GM23338 (cell line): Measurements from ENCODE around the gene SNRNP200. TPM values are rescaled to one million over a fixed set of nuclear protein-coding genes. Genes with fewer than 3 reads are reported as not detected.

Experiments
- ATAC-seq: fragments of 200-7000 bp; cut with Tn5 transposase; 3 replicates; pipeline ENCODE4 v1.9.1; 2020
- DNase-seq: peaks from one replicate; pipeline ENCODE4 v3.0.0-alpha.2; 2015; ENCODE audit warnings: low spot score
- H2AFZ ChIP-seq: fragments of 200-600 bp; sonication (generic); 2 replicates; pipeline ENCODE4 v1.8.0; 2016; ENCODE audit warnings: antibody characterized with exemption, mild to moderate bottlenecking, moderate library complexity
- H3F3A ChIP-seq: fragments of 200-600 bp; sonication (generic); replicated peaks from 2 replicates; pipeline ENCODE4 v1.8.0; 2017; ENCODE audit warnings: antibody characterized with exemption, mixed run types, low read depth
- H3K27ac ChIP-seq: fragments of 200-600 bp; sonication (generic); 2 replicates; pipeline ENCODE4 v1.6.1; 2016; ENCODE audit warnings: low read depth
- H3K27me3 ChIP-seq: fragments of 200-600 bp; sonication (generic); 2 replicates; pipeline ENCODE4 v1.8.0; 2016; ENCODE audit warnings: mild to moderate bottlenecking, mixed run types, moderate library complexity; ENCODE audit not compliant: insufficient read depth
- H3K36me3 ChIP-seq: fragments of 200-600 bp; sonication (generic); 2 replicates; pipeline ENCODE4 v1.8.0; 2016; ENCODE audit warnings: mild to moderate bottlenecking; ENCODE audit not compliant: insufficient read depth
- H3K4me1 ChIP-seq: fragments of 200-600 bp; sonication (generic); 2 replicates; pipeline ENCODE4 v1.8.0; 2016; ENCODE audit warnings: mild to moderate bottlenecking, moderate library complexity; ENCODE audit not compliant: insufficient read depth
- H3K4me2 ChIP-seq: fragments of 200-600 bp; sonication (generic); 2 replicates; pipeline ENCODE4 v1.7.1; 2017; ENCODE audit warnings: mixed run types
- H3K4me3 ChIP-seq: fragments of 200-600 bp; sonication (generic); 2 replicates; pipeline ENCODE4 v1.6.1; 2016; ENCODE audit warnings: mixed run types
- H3K79me2 ChIP-seq: fragments of 200-600 bp; sonication (generic); replicated peaks from 2 replicates; pipeline ENCODE4 v1.8.0; 2017; ENCODE audit warnings: mild to moderate bottlenecking; ENCODE audit not compliant: insufficient read depth
- H3K9me2 ChIP-seq: fragments of 200-600 bp; sonication (generic); 2 replicates; pipeline ENCODE4 v1.8.0; 2017; ENCODE audit not compliant: insufficient read depth
- H4K20me1 ChIP-seq: fragments of 200-600 bp; sonication (generic); replicated peaks from 2 replicates; pipeline ENCODE4 v1.8.0; 2017; ENCODE audit warnings: mild to moderate bottlenecking; ENCODE audit not compliant: insufficient read depth
- H3K27ac Mint-ChIP-seq: 2 replicates; pipeline ENCODE4 v1.8.0; 2020; ENCODE audit warnings: inconsistent platforms, mild to moderate bottlenecking, moderate library complexity, mixed read lengths
- H3K27me3 Mint-ChIP-seq: 3 replicates; pipeline ENCODE4 v1.8.0; 2022; ENCODE audit warnings: low read depth, mild to moderate bottlenecking, moderate library complexity, mixed read lengths, inconsistent platforms; ENCODE audit not compliant: insufficient read depth, poor library complexity
- H3K36me3 Mint-ChIP-seq: 3 replicates; pipeline ENCODE4 v1.8.0; 2021; ENCODE audit warnings: low read depth, mild to moderate bottlenecking, inconsistent platforms, moderate library complexity, mixed read lengths
- H3K4me1 Mint-ChIP-seq: 3 replicates; pipeline ENCODE4 v1.8.0; 2020; ENCODE audit warnings: mild to moderate bottlenecking, inconsistent platforms, mixed read lengths
- H3K4me3 Mint-ChIP-seq: 3 replicates; pipeline ENCODE4 v1.8.0; 2021; ENCODE audit warnings: moderate library complexity, mild to moderate bottlenecking, inconsistent platforms, mixed read lengths
- H3K9me3 Mint-ChIP-seq: 3 replicates; pipeline ENCODE4 v1.8.0; 2020; ENCODE audit warnings: moderate library complexity, mild to moderate bottlenecking, inconsistent platforms, mixed read lengths
- CREB1 ChIP-seq: fragments of 250-450 bp; sonication (Bioruptor Pico); IDR thresholded peaks from 2 replicates; pipeline ENCODE4 v1.5.0; 2020; ENCODE audit warnings: low read depth, mild to moderate bottlenecking, moderate library complexity
- EZH2 ChIP-seq: fragments of 200-600 bp; sonication (generic); IDR thresholded peaks from one replicate; pipeline ENCODE4 v1.8.0; 2017; ENCODE audit warnings: antibody characterized with exemption, mild to moderate bottlenecking, low read depth; ENCODE audit not compliant: unreplicated experiment
- EZH2phosphoT487 ChIP-seq: fragments of 200-600 bp; sonication (generic); IDR thresholded peaks from one replicate; pipeline ENCODE4 v1.8.1; 2018; ENCODE audit warnings: antibody characterized with exemption; ENCODE audit not compliant: unreplicated experiment
- JUNB ChIP-seq: IDR thresholded peaks from one replicate; pipeline ENCODE4 v1.6.1; 2016; ENCODE audit warnings: antibody characterized with exemption; ENCODE audit not compliant: unreplicated experiment
- NANOG ChIP-seq: IDR thresholded peaks from 2 replicates; pipeline ENCODE4 v1.6.1; 2016; ENCODE audit warnings: antibody characterized with exemption, borderline replicate concordance
- POLR2AphosphoS5 ChIP-seq: IDR thresholded peaks from 2 replicates; pipeline ENCODE4 v1.6.1; 2016; ENCODE audit warnings: antibody characterized with exemption, low read depth
- STAT1 ChIP-seq: IDR thresholded peaks from one replicate; pipeline ENCODE4 v1.6.1; 2016; ENCODE audit warnings: antibody characterized with exemption; ENCODE audit not compliant: unreplicated experiment
- ZNF114 ChIP-seq: fragments of 250-450 bp; sonication (Bioruptor Pico); IDR thresholded peaks from 2 replicates; pipeline ENCODE4 v1.5.0; 2020; ENCODE audit warnings: mild to moderate bottlenecking, moderate library complexity
- ZNF331 ChIP-seq: fragments of 250-450 bp; sonication (Bioruptor Pico); IDR thresholded peaks from 2 replicates; pipeline ENCODE4 v1.5.0; 2020; ENCODE audit warnings: low read depth, mild to moderate bottlenecking, moderate library complexity
- ZNF462 ChIP-seq: fragments of 250-450 bp; sonication (Bioruptor Pico); IDR thresholded peaks from 2 replicates; pipeline ENCODE4 v1.5.0; 2020; ENCODE audit warnings: mild to moderate bottlenecking, moderate library complexity
- polyA plus RNA-seq: library from polyadenylated mRNA; unstranded; fragments of >200 nt; fragmentation: Nextera tagmentation; extraction: Ambion mirVana; gene quantifications from 2 replicates; pipeline ENCODE4 v1.2.1, GENCODE V29; 2016
- total RNA-seq: library from RNA; depleted of rRNA; stranded (reverse); fragments of >200 nt; shearing (Covaris generic); gene quantifications from 2 replicates; pipeline ENCODE4 v1.2.3, GENCODE V29; 2014
- TF ChIP-seq, protein P1 (sequence below), 2 experiments: fragments of 200-600 bp in 1 of 2; sonication (generic) in 1 of 2; conservative IDR thresholded peaks; 2 replicates each; pipeline versions ENCODE4 v1.5.1 to v1.6.1; 2016 to 2017; ENCODE audit warnings: antibody characterized with exemption in 2 of 2, low read depth in 2 of 2, mild to moderate bottlenecking in 2 of 2, moderate library complexity in 1 of 2
- TF ChIP-seq, protein P2 (sequence below): IDR thresholded peaks from 2 replicates; pipeline ENCODE4 v1.6.1; 2016; ENCODE audit warnings: antibody characterized with exemption
- TF ChIP-seq, protein P3 (sequence below): IDR thresholded peaks from one replicate; pipeline ENCODE4 v1.6.1; 2018; ENCODE audit warnings: antibody characterized with exemption; ENCODE audit not compliant: unreplicated experiment

Gene SNRNP200
- total and polyA plus RNA-seq, 2 experiments from 2014 or later = 70.7 to 179 TPM

- no peak for ATAC-seq
Observed at GRCh38 chr2:96245609-96246390, 59.5 kb downstream of the SNRNP200 start.

More at GRCh38 chr2:96245609-96246390, 59.5 kb downstream of the SNRNP200 start:
- H3K9me3 Mint-ChIP-seq = no peaks in the 10 kb centered on the region; the same call in 1 of the 3 replicates
- no peak for DNase-seq
- H3K27me3 Mint-ChIP-seq = no peaks in the 10 kb centered on the region
- TF ChIP-seq, protein P1, sequence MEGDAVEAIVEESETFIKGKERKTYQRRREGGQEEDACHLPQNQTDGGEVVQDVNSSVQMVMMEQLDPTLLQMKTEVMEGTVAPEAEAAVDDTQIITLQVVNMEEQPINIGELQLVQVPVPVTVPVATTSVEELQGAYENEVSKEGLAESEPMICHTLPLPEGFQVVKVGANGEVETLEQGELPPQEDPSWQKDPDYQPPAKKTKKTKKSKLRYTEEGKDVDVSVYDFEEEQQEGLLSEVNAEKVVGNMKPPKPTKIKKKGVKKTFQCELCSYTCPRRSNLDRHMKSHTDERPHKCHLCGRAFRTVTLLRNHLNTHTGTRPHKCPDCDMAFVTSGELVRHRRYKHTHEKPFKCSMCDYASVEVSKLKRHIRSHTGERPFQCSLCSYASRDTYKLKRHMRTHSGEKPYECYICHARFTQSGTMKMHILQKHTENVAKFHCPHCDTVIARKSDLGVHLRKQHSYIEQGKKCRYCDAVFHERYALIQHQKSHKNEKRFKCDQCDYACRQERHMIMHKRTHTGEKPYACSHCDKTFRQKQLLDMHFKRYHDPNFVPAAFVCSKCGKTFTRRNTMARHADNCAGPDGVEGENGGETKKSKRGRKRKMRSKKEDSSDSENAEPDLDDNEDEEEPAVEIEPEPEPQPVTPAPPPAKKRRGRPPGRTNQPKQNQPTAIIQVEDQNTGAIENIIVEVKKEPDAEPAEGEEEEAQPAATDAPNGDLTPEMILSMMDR (conservative IDR thresholded peaks at IDR 0.05; ENCODE audit: low read depth in 2 of 2) = no peak
- TF ChIP-seq ZNF114 (no peak), JUNB (no peak), POLR2AphosphoS5 (no peak), STAT1 (no peak), EZH2phosphoT487 (no peak), ZNF462 (CRISPR knock-in tag) (no peak), NANOG (no peak), EZH2 (no peak), CREB1 (CRISPR knock-in tag) (no peak), ZNF331 (CRISPR knock-in tag) (no peak)
- TF ChIP-seq, protein P2, sequence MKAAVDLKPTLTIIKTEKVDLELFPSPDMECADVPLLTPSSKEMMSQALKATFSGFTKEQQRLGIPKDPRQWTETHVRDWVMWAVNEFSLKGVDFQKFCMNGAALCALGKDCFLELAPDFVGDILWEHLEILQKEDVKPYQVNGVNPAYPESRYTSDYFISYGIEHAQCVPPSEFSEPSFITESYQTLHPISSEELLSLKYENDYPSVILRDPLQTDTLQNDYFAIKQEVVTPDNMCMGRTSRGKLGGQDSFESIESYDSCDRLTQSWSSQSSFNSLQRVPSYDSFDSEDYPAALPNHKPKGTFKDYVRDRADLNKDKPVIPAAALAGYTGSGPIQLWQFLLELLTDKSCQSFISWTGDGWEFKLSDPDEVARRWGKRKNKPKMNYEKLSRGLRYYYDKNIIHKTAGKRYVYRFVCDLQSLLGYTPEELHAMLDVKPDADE = no peak
- TF ChIP-seq, protein P3, sequence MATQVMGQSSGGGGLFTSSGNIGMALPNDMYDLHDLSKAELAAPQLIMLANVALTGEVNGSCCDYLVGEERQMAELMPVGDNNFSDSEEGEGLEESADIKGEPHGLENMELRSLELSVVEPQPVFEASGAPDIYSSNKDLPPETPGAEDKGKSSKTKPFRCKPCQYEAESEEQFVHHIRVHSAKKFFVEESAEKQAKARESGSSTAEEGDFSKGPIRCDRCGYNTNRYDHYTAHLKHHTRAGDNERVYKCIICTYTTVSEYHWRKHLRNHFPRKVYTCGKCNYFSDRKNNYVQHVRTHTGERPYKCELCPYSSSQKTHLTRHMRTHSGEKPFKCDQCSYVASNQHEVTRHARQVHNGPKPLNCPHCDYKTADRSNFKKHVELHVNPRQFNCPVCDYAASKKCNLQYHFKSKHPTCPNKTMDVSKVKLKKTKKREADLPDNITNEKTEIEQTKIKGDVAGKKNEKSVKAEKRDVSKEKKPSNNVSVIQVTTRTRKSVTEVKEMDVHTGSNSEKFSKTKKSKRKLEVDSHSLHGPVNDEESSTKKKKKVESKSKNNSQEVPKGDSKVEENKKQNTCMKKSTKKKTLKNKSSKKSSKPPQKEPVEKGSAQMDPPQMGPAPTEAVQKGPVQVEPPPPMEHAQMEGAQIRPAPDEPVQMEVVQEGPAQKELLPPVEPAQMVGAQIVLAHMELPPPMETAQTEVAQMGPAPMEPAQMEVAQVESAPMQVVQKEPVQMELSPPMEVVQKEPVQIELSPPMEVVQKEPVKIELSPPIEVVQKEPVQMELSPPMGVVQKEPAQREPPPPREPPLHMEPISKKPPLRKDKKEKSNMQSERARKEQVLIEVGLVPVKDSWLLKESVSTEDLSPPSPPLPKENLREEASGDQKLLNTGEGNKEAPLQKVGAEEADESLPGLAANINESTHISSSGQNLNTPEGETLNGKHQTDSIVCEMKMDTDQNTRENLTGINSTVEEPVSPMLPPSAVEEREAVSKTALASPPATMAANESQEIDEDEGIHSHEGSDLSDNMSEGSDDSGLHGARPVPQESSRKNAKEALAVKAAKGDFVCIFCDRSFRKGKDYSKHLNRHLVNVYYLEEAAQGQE = no peak
- Histone ChIP-seq H3K27ac (no peak overlapping the region), H2AFZ (no peak overlapping the region), H3F3A (no peaks in the 10 kb centered on the region), H3K4me2 (no peak overlapping the region), H4K20me1 (no peaks in the 10 kb centered on the region), H3K36me3 (no peaks in the 10 kb centered on the region), H3K9me2 (no peaks in the 10 kb centered on the region), H3K27me3 (no peaks in the 10 kb centered on the region), H3K4me3 (no peak overlapping the region), H3K79me2 (no peaks in the 10 kb centered on the region), H3K4me1 (no peaks in the 10 kb centered on the region; the same call in 1 of the 2 replicates)
- no peak overlapping the region; the same call in 2 of the 3 replicates for H3K4me3 Mint-ChIP-seq
- no peak overlapping the region for H3K27ac Mint-ChIP-seq
- H3K4me1 Mint-ChIP-seq = peaks cover 8% of the 10 kb centered on the region
- H3K36me3 Mint-ChIP-seq = peaks cover 3% of the 10 kb centered on the region; the same call in 2 of the 3 replicates
